HepG2 (cell line): ENCODE measurements around the gene CNTD1. TPM values are rescaled to one million over a fixed set of nuclear protein-coding genes. Genes with fewer than 3 reads are reported as not detected.

ENCODE experiments used
- ADNP ChIP-seq: sonication (generic); formaldehyde crosslinking; IDR thresholded peaks from 2 replicates; pipeline ENCODE4 v1.4.0; 2020; ENCODE audit warnings: missing genetic modification reagents
- CHD2 ChIP-seq: IDR thresholded peaks from 2 replicates; pipeline ENCODE4 v1.6.1; 2011; ENCODE audit warnings: low read depth, low read length, improper control_type of control experiment
- DR1 ChIP-seq: sonication (generic); formaldehyde crosslinking; IDR thresholded peaks from 2 replicates; pipeline ENCODE4 v1.8.0; 2021; ENCODE audit warnings: mild to moderate bottlenecking, missing genetic modification reagents, inconsistent platforms
- FIP1L1 ChIP-seq: fragments of 200-400 bp; formaldehyde crosslinking; IDR thresholded peaks from 2 replicates; pipeline ENCODE4 v1.6.1; 2018; ENCODE audit warnings: low read depth, mild to moderate bottlenecking, low read length, moderate library complexity, borderline replicate concordance; ENCODE audit not compliant: insufficient read depth
- HNRNPLL ChIP-seq: fragments of 200-400 bp; formaldehyde crosslinking; IDR thresholded peaks from 2 replicates; pipeline ENCODE4 v1.6.1; 2017; ENCODE audit warnings: mild to moderate bottlenecking, low read depth, low read length; ENCODE audit not compliant: poor library complexity, severe bottlenecking
- HNRNPUL1 ChIP-seq: fragments of 200-400 bp; formaldehyde crosslinking; IDR thresholded peaks from 2 replicates; pipeline ENCODE4 v1.6.1; 2017; ENCODE audit warnings: low read depth, mild to moderate bottlenecking, low read length, moderate library complexity
- IKZF4 ChIP-seq: sonication (generic); formaldehyde crosslinking; IDR thresholded peaks from 2 replicates; pipeline ENCODE4 v1.5.1; 2020; ENCODE audit warnings: borderline replicate concordance, mild to moderate bottlenecking, low read depth, missing genetic modification reagents; ENCODE audit errors: not compliant biosample characterization
- JDP2 ChIP-seq: sonication (generic); formaldehyde crosslinking; IDR thresholded peaks from 2 replicates; pipeline ENCODE4 v1.8.1; 2022; ENCODE audit warnings: missing genetic modification reagents, borderline replicate concordance
- KLF6 ChIP-seq: IDR thresholded peaks from 2 replicates; pipeline ENCODE4 v1.8.0; 2016; ENCODE audit warnings: missing biosample characterization, missing genetic modification reagents
- MAFK ChIP-seq, 2 experiments: IDR thresholded peaks in 1 of 2; conservative IDR thresholded peaks in 1 of 2; 2 replicates each; pipeline ENCODE4 v1.6.1; 2011; ENCODE audit warnings: improper control_type of control experiment in 2 of 2, low read length in 2 of 2
- MED8 ChIP-seq: sonication (generic); formaldehyde crosslinking; IDR thresholded peaks from 2 replicates; pipeline ENCODE4 v1.8.1; 2023; ENCODE audit warnings: mild to moderate bottlenecking, missing genetic modification reagents; ENCODE audit not compliant: insufficient replicate concordance
- MXD4 ChIP-seq: IDR thresholded peaks from 2 replicates; pipeline ENCODE4 v1.6.1; 2016; ENCODE audit warnings: mild to moderate bottlenecking, missing biosample characterization, missing genetic modification reagents
- NFIB ChIP-seq: sonication (generic); formaldehyde crosslinking; IDR thresholded peaks from 2 replicates; pipeline ENCODE4 v1.9.0; 2021; ENCODE audit warnings: missing genetic modification reagents, mild to moderate bottlenecking, borderline replicate concordance
- NR2F2 ChIP-seq: IDR thresholded peaks from 2 replicates; pipeline ENCODE4 v1.6.1; 2012; ENCODE audit warnings: low read depth, inconsistent platforms, borderline replicate concordance
- TEF ChIP-seq: sonication (generic); formaldehyde crosslinking; IDR thresholded peaks from 2 replicates; pipeline ENCODE4 v1.5.0; 2020; ENCODE audit warnings: missing genetic modification reagents
- YY1 ChIP-seq: IDR thresholded peaks from 2 replicates; pipeline ENCODE4 v1.6.1; 2011; ENCODE audit warnings: low read length, low read depth, moderate library complexity, mild to moderate bottlenecking; ENCODE audit not compliant: insufficient read depth, insufficient replicate concordance
- ZBTB1 ChIP-seq: sonication (generic); formaldehyde crosslinking; IDR thresholded peaks from 2 replicates; pipeline ENCODE4 v1.4.0; 2020; ENCODE audit warnings: missing genetic modification reagents, borderline replicate concordance
- ZFP1 ChIP-seq: IDR thresholded peaks from 2 replicates; pipeline ENCODE4 v1.6.1; 2016
- ZNF260 ChIP-seq: sonication (generic); formaldehyde crosslinking; IDR thresholded peaks from 2 replicates; pipeline ENCODE4 v1.4.0; 2020; ENCODE audit warnings: missing genetic modification reagents, low read depth, mild to moderate bottlenecking, borderline replicate concordance
- ZNF367 ChIP-seq: sonication (generic); formaldehyde crosslinking; IDR thresholded peaks from 2 replicates; pipeline ENCODE4 v1.4.0; 2020; ENCODE audit warnings: missing genetic modification reagents, borderline replicate concordance
- ZNF431 ChIP-seq: sonication (generic); formaldehyde crosslinking; IDR thresholded peaks from 2 replicates; pipeline ENCODE4 v1.9.0; 2022; ENCODE audit warnings: missing genetic modification reagents, low read depth, mild to moderate bottlenecking, borderline replicate concordance
- ZNF576 ChIP-seq: sonication (generic); formaldehyde crosslinking; IDR thresholded peaks from 2 replicates; pipeline ENCODE4 v1.4.0; 2020; ENCODE audit warnings: mild to moderate bottlenecking, missing genetic modification reagents
- ZNF83 ChIP-seq: sonication (generic); formaldehyde crosslinking; IDR thresholded peaks from 2 replicates; pipeline ENCODE4 v1.4.0; 2020; ENCODE audit warnings: missing genetic modification reagents, mild to moderate bottlenecking, borderline replicate concordance
- polyA plus RNA-seq, 8 experiments: library from polyadenylated mRNA; depleted of rRNA in 3 of 8; stranded (reverse) in 7 of 8; unstranded in 1 of 8; fragments of >200 nt; fragmentation: Illumina TruSeq in 4 of 8; extraction: Trizol in 4 of 8; gene quantifications; 2 replicates each; pipeline versions ENCODE4 v1.2.1 to v1.2.3, GENCODE V29; 2011 to 2016; ENCODE audit warnings: low read depth in 4 of 8, missing spikeins in 1 of 8, mixed read lengths in 1 of 8; ENCODE audit not compliant: insufficient read depth in 1 of 8
- total RNA-seq, 5 experiments: library from RNA; depleted of rRNA; stranded (reverse); fragments of >200 nt; fragmentation: Illumina TruSeq; extraction: Trizol; gene quantifications; 2 replicates each; pipeline ENCODE4 v1.2.3, GENCODE V29; 2016; ENCODE audit warnings: low read depth in 1 of 5
- TF ChIP-seq, protein P1 (sequence below): sonication (generic); formaldehyde crosslinking; IDR thresholded peaks from 2 replicates; pipeline ENCODE4 v1.5.0; 2020; ENCODE audit warnings: mild to moderate bottlenecking, missing genetic modification reagents, borderline replicate concordance
- TF ChIP-seq, protein P2 (sequence below): sonication (generic); formaldehyde crosslinking; IDR thresholded peaks from 2 replicates; pipeline ENCODE4 v1.8.0; 2022; ENCODE audit warnings: missing genetic modification reagents, low read depth, mild to moderate bottlenecking, borderline replicate concordance

CNTD1 gene
- total and polyA plus RNA-seq, 2 of the 13 experiments (the other 11 are each of a cell fraction or from before 2014, with no cell fraction given), result 0.11 to 0.15 TPM

- TF ChIP-seq ZNF576 (CRISPR knock-in tag) (no peak), YY1 (peak; percentile 31), ZNF367 (no peak), ZBTB1 (CRISPR knock-in tag) (no peak; the same call in 1 of the 2 replicates), MXD4 (CRISPR knock-in tag) (peak; percentile 20; the same call in 1 of the 2 replicates), ZNF83 (peak; percentile 17), HNRNPLL (peak; percentile 26), DR1 (peak; percentile 56; the same call in 1 of the 2 replicates), NR2F2 (peak; percentile 18; the same call in 1 of the 2 replicates), IKZF4 (CRISPR knock-in tag) (peak; percentile 41), KLF6 (CRISPR knock-in tag) (peak; percentile 89; the same call in 1 of the 2 replicates), ZNF260 (CRISPR knock-in tag) (no peak), ZFP1 (CRISPR knock-in tag) (peak; percentile 83; the same call in 1 of the 2 replicates), HNRNPUL1 (no peak), FIP1L1 (no peak), NFIB (CRISPR knock-in tag) (no peak), TEF (peak; percentile 55; the same call in 1 of the 2 replicates), JDP2 (CRISPR knock-in tag) (no peak), CHD2 (peak; percentile 78), ZNF431 (CRISPR knock-in tag) (peak; percentile 19), MAFK (conservative IDR thresholded peaks at IDR 0.05 in 1 of 2, IDR thresholded peaks at IDR 0.05 in 1 of 2; ENCODE audit: low read length in 2 of 2) (no peak), MED8 (CRISPR knock-in tag) (peak; percentile 87), ADNP (CRISPR knock-in tag) (no peak)
- TF ChIP-seq, protein P1, sequence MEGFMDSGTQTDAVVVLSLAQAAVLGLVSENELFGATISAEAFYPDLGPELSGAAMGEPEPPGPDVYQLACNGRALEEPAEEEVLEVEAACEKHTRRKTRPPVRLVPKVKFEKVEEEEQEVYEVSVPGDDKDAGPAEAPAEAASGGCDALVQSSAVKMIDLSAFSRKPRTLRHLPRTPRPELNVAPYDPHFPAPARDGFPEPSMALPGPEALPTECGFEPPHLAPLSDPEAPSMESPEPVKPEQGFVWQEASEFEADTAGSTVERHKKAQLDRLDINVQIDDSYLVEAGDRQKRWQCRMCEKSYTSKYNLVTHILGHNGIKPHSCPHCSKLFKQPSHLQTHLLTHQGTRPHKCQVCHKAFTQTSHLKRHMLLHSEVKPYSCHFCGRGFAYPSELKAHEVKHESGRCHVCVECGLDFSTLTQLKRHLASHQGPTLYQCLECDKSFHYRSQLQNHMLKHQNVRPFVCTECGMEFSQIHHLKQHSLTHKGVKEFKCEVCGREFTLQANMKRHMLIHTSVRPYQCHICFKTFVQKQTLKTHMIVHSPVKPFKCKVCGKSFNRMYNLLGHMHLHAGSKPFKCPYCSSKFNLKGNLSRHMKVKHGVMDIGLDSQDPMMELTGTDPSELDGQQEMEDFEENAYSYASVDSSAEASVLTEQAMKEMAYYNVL (CRISPR knock-in tag), result peak; percentile 89
- TF ChIP-seq, protein P2, sequence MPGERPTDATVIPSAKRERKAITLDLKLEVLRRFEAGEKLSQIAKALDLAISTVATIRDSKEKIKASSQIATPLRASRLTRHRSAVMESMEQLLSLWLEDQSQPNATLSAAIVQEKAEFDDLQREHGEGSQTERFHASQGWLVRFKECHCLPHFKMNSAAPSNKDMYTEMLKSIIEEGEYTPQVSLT (CRISPR knock-in tag), result 0 out of 2 replicates have a peak, but pooled peaks have one; percentile 74
These were observed 18.5 kb upstream of the CNTD1 start, which contains the start of gene WNK4 (continued) for GRCh38 chr17:42779936-42780850.
